Stimulated activated CD4-positive, alpha-beta T cell treated with anti-CD3 and anti-CD28 coated beads, Interleukin-15, amount 100 ng/mL, for 48 hours (primary cell): ENCODE measurements around the gene DHDDS.
A peak's percentile ranks its signal among the peaks of the same experiment; 100 is the strongest.
"Not testable (repeated sequence)": the region's sequence is repeated elsewhere in the genome, so short reads cannot be mapped to it uniquely, and the experiment has no call there.

ENCODE experiments used
- DNase-seq, 2 donors: peaks; one replicate each; pipeline ENCODE4 v3.0.0-alpha.2; 2020; ENCODE audit warnings: low read depth in 2 of 2

DHDDS gene

GRCh38 chr1:26431979-26432695, at the start of gene DHDDS:
Gene DHDDS (plus strand): TSS chr1:26432321. CDS start chr1:26432946, 625 bp downstream.
- peak; percentile 97 to 98 for DNase-seq

- DNase-seq: no peak
Measured at GRCh38 chr1:26384076-26384475, 48.0 kb upstream of the DHDDS start.

GRCh38 chr1:26385063-26385462, 47.1 kb upstream of the DHDDS start:
- not testable (repeated sequence) for DNase-seq

- no peak for DNase-seq
Measured at GRCh38 chr1:26387447-26387846, 44.7 kb upstream of the DHDDS start.

- DNase-seq: no peak
Measured at GRCh38 chr1:26388791-26389445, 43.2 kb upstream of the DHDDS start.

- no peak for DNase-seq
Measured at GRCh38 chr1:26389604-26390247, 42.4 kb upstream of the DHDDS start.

GRCh38 chr1:26391450-26391849, 40.7 kb upstream of the DHDDS start:
- no peak for DNase-seq

GRCh38 chr1:26395754-26396153, 36.4 kb upstream of the DHDDS start:
- DNase-seq: no peak

GRCh38 chr1:26399034-26399433, 33.1 kb upstream of the DHDDS start:
- no peak for DNase-seq

GRCh38 chr1:26401891-26402290, 30.2 kb upstream of the DHDDS start:
- DNase-seq: no peak

- no peak for DNase-seq
Measured at GRCh38 chr1:26403656-26404055, 28.5 kb upstream of the DHDDS start.

- no peak for DNase-seq
Measured at GRCh38 chr1:26404641-26405040, 27.5 kb upstream of the DHDDS start.

GRCh38 chr1:26405281-26405915, 26.7 kb upstream of the DHDDS start:
- no peak for DNase-seq

GRCh38 chr1:26408604-26409003, 23.5 kb upstream of the DHDDS start:
- DNase-seq: peak; percentile 26 to 55

GRCh38 chr1:26409191-26409807, 22.8 kb upstream of the DHDDS start:
- no peak for DNase-seq

GRCh38 chr1:26410706-26411623, 21.2 kb upstream of the DHDDS start, which contains the start of gene LIN28A:
Gene LIN28A (plus strand): TSS chr1:26410817. CDS start chr1:26410892, 75 bp downstream.
- no peak for DNase-seq

GRCh38 chr1:26411624-26412074, 20.5 kb upstream of the DHDDS start:
- DNase-seq: no peak

- DNase-seq: no peak
Measured at GRCh38 chr1:26412180-26412840, 19.8 kb upstream of the DHDDS start.

GRCh38 chr1:26413031-26413430, 19.1 kb upstream of the DHDDS start:
- no peak for DNase-seq

- DNase-seq: peak; percentile 79 to 83
Measured at GRCh38 chr1:26417111-26417759, 14.9 kb upstream of the DHDDS start.
